Measurements from ENCODE around the gene IL1RL1. TPM values are rescaled to one million over a fixed set of nuclear protein-coding genes. Genes with fewer than 3 reads are reported as not detected.
A peak's percentile ranks its signal among the peaks of the same experiment; 100 is the strongest.

The IL1RL1 gene
- total RNA-seq: 0.13 and 0.90 TPM in 2 replicates

DNA sequence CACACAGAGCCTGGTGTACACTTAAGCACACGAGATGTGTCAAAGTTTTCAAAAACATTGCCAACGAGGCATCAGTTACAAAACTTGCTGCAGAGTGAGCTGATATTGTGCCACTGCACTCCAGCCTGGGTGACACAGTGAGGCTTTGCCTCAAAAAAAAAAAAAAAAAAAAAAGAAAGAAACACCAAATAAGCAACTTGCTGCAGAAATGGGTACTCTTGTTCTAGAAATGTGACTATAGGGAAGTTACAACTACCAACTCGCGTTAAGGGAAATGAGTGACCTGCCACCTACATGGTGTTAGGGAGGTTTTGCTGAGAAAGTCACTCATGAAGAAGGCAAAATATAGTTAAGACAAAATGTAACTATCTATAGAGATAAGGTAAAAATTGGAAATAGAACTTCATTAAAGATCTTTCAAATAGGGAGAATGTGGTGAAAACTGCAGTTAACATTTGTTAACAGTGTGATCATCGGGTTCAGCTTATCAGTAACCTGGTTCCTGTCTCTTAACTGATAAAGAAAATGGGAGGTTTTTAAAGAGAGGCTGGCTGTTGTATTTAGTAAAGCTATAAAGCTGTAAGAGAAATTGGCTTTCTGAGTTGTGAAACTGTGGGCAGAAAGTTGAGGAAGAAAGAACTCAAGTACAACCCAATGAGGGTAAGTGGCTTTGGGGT lies at the start of gene IL1RL1:
TSS of gene IL1RL1 (plus strand) at position 600 of the 677 bp plus-strand sequence. CDS start 26,702 bp downstream, outside the sequence.
- DNase-seq (ENCODE audit: low read depth in 2 of 2): no peak

DNA sequence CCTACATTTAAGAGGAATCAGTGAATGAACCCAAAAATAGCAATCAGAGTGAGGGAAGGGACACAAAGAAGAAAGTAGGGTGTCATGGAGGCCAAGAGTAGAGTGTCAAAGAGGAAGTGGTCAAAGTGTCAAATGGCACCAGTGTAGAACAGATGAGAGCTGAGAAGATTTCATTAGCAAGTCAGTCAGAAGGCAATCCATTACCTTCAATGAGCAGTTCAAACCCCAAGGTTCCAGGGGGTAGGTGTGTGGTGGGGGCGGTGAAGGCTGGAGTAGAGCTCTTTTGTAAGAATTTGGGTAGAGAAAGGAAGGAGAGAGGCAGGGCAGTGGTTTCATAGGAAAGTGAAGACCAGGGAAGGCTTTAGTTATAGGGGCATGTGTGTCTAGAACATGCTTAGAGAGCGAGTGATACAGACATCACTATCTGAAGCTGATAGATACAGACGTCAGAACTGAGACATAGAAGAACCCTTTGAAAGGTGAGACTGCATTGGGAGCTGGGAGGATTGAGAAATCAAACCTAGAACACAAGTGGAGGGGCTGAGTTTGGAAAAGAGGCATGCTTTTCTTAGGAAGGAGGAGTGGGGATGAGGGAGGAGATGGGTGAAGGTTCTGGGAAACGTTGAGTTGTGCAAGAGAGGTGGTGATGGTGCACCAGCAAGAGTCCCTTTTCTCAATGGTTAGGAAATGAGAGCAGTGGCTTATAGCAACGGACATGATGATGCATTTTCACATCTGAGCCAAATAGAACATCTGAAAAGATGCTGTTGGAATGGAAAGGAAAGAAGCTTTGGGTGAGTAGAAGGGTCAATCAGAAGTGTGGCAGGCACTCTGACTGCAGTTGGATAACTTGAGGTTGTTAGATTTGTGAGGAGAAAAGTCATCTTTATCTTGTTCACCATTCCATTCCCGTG lies 48.9 kb upstream of the IL1RL1 start:
- DNase-seq (ENCODE audit: low read depth in 2 of 2): no peak

DNA sequence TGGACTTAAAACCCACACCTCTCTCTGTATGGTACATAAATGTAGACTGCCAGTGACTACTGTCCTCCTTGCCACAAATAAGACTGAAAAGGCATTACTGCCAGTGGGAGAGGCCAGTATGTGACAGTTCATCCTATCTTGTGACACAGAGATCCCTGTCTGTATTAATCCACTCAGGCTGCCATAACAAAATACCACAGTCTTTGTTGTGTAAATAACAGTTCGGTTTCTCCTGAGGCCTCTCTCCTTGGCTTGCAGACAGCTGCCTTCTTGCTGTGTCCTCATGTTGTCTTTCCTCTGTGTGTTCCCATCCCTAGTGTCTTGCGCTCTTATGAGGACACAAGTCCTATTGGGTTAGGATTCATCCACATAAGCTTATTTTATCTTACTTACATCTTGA lies 46.4 kb upstream of the IL1RL1 start:
- no peak for DNase-seq (ENCODE audit: low read depth in 2 of 2)

- DNase-seq (ENCODE audit: low read depth in 2 of 2): no peak
Observed at GRCh38 chr2:102266204-102266603, 45.2 kb upstream of the IL1RL1 start.

DNA sequence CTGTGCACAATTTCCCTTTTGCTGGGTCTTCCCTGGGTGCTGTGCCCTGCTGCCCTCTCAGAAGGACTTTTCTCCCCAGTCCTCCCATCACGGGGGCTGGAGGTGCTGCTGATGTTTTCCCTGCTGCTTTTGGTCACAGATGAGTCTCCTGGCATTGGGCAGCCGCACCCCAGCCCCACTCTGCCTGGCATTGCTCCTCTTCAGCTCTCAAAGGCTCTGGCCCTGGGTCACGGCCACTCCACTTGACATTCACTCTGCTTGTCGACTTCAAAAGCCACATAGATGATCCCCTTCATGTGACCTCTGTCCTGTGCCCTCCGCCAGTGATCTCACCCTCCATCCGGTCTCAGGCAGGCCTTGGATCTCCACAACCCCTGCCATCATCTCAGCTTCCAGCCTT lies 43.6 kb upstream of the IL1RL1 start:
- no peak for DNase-seq (ENCODE audit: low read depth in 2 of 2)

- no peak for DNase-seq (ENCODE audit: low read depth in 2 of 2)
Observed at GRCh38 chr2:102268510-102269199, 42.7 kb upstream of the IL1RL1 start.

- DNase-seq (ENCODE audit: low read depth in 2 of 2): no peak
Observed at GRCh38 chr2:102269200-102269524, 42.2 kb upstream of the IL1RL1 start.

DNA sequence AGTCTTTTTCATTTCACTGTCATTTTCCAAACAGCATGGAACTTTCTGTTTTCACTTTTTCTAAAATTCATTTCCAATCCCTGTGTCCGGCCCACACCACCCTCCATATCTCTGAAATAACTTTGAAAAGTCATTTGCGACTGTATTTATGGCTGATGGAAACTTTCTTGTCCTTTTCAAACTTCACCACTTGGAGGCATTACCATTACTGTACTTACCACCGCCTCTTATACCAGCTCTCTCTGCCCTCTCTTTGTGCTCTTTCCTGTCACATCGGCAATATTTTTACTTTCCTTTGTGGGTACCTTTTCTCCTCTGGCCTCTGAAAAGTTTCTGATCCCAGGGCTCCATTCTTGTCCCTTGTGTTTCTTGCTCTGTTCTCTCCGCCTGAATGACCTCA lies 39.5 kb upstream of the IL1RL1 start:
- no peak for DNase-seq (ENCODE audit: low read depth in 2 of 2)

DNA sequence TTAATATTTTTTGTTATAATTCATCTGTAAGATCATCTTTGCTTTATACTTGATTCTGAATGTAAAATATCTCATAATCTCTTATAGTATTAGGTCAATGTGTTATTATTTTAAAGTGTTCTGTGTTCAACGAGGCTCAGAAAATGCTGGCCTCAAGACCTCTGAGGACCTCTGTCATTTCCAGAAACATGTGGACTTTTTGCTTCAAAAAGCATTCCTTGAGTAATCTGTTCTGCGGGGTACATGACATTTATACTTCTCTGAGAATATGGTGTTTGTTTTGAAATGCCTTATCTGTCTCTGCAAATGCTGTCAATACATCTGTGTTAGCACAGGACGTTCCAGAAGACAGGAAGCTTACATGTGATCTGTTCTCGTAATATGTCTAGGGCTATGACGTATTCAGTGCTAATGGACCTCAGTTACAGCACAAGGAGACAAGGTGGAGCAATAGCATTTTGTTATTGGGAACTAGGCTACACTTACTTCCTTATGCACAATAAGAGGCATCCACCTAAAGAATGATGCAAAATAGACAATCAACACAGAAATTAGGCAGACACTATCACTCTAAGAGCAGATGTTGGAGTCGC lies 37.6 kb upstream of the IL1RL1 start:
- DNase-seq (ENCODE audit: low read depth in 2 of 2): peak in 1 of 2 donors; percentile 59

GRCh38 chr2:102276549-102277201 lies 34.7 kb upstream of the IL1RL1 start:
- DNase-seq (ENCODE audit: low read depth in 2 of 2): no peak

DNA sequence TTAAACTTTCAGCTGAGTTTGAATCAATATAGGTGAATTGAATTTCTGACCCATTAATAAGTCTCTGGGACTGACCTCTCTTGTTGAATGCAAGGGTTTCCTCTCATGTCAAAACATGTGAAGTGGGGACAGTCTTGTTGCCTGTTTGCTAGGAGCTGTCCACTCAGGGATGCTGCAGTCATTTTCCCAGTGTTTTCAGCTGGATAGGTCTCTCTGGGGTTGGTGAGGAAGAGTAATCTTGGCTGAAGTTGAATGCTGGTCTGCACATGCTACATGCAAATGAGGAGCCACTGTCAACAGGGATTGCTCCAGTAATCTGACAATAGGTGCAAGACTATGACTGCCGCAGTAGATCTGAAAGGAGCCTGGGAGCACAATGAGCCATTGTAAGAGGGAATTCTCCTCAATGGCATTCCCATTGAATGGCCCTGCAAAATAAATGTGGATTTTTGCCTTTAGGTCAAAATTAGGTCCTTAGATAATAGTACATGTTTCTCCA lies 34.1 kb upstream of the IL1RL1 start:
- no peak for DNase-seq (ENCODE audit: low read depth in 2 of 2)

DNA sequence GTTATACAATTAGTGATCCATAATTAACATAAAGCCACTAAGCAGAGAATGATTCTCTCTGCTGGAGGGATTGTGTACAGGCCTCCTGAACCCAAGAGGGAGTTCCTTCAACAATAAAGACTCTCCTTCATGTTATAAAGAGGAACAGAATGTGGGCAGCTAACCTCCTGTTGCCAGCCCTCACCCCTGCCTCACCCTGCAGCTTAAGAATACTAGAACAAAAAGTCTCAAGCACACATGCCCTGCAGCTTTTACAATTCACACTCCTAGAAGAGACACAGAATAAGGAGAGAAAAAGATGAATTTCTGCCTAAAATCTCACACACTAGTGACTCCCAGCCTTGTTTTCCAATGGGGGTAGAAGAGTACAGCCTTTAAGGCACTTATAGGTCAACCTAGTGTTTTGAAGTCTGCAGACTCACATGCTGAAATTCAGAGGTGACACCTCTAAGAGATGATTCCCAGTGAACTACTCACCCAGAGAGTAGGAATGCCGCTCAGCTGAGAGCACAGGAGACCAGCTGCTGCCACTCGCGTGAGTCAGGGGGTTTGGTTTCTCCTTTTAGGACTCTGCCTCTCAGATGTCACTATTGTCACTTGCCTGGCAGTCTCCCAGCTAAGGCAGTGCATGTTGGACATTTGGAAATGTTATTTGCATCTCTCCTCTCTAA lies 32.5 kb upstream of the IL1RL1 start:
- no peak for DNase-seq (ENCODE audit: low read depth in 2 of 2)

DNA sequence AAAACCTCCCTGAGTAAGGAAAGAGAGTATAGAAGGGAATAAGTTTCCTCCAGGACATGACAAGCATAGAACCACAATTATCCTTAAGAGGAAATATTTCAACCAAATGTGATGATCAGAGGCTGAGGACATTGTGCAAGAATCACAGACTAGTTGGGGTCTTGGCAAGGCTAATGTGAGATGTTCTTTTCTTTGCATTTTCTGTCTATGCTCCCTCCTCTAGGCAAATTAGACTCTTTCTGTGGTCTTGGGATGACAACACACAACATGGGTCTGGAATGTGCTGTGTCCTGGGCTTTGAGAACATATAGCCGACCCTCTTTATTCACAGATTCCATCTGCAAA lies 32.0 kb upstream of the IL1RL1 start:
- DNase-seq (ENCODE audit: low read depth in 2 of 2): no peak

DNA sequence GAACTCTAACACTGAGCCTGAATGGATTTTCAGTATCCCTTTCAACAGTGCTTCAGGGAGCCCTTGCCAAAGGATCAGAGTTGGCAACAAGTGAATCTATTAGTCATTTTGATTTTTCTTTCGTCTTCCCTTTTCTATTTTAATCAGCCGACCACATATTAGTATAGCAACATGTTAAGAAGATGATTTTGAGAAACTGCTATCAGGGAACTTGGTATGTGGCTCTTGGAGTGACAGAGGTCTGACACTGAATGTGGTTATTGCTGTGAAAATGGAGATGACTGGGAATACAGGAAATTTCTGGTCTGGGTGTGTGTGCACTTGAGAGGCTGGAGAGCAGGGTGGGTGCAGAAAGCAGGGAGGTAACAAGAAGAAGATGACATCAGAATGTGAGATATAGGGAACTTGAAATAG lies 28.7 kb upstream of the IL1RL1 start:
- no peak for DNase-seq (ENCODE audit: low read depth in 2 of 2)

DNA sequence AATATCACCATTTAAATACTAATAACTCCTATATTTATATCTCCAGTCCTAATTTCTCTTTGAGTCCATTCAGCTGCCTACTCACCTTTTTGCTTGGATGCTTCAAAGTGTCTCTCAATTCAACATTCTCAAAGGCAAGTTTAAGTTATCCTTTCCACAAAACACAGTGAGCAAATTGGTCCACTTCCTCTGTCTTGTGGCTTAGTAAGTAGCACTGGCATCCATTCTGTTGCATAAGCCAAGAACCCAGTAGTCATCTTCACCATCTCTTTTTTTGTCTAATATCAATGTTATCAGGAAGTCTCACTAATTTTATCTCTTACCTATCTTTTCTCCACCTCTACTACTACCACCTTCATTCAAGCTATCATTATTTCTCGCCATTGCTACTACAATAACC lies 27.4 kb upstream of the IL1RL1 start:
- DNase-seq (ENCODE audit: low read depth in 2 of 2): no peak

- DNase-seq (ENCODE audit: low read depth in 2 of 2): no peak
Observed at GRCh38 chr2:102284611-102285010, 26.8 kb upstream of the IL1RL1 start.

DNA sequence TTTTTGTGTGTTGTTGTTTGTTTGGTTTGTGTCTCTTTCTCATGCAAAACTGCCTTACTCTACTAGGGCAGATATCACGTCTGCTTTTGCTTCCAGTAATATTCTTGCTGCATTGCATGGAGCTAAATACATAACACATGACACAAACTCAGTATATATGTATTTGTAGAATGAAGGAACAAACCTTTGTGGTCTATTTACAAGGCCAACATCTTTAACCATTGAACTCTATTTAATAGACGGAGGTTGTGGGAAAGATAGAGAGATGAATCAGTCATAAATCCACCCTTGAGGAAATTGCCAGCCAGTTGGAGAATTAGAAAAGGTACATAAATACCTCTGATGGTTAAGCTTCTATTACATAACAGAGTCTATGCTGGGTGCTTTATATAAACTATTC lies 26.0 kb upstream of the IL1RL1 start:
- DNase-seq (ENCODE audit: low read depth in 2 of 2): no peak

- no peak for DNase-seq (ENCODE audit: low read depth in 2 of 2)
Observed at GRCh38 chr2:102286041-102286440, 25.3 kb upstream of the IL1RL1 start.

- no peak for DNase-seq (ENCODE audit: low read depth in 2 of 2)
Observed at GRCh38 chr2:102289129-102289528, 22.2 kb upstream of the IL1RL1 start.

- no peak for DNase-seq (ENCODE audit: low read depth in 2 of 2)
Observed at GRCh38 chr2:102290594-102290993, 20.8 kb upstream of the IL1RL1 start.
